PC-3 (cell line): ENCODE measurements around the gene RSRC1.

Experiments used
- CTCF ChIP-seq: fragments of 300-600 bp; sonication (generic); conservative IDR thresholded peaks from 2 replicates; pipeline ENCODE4 v1.5.1; 2017; ENCODE audit warnings: antibody characterized with exemption, low read depth, mild to moderate bottlenecking, low read length
- EZH2 ChIP-seq: fragments of 300-600 bp; sonication (generic); IDR thresholded peaks from one replicate; pipeline ENCODE4 v1.6.1; 2017; ENCODE audit warnings: antibody characterized with exemption, mild to moderate bottlenecking, low read length; ENCODE audit not compliant: unreplicated experiment
- EZH2phosphoT487 ChIP-seq: fragments of 300-600 bp; sonication (generic); IDR thresholded peaks from 2 replicates; pipeline ENCODE4 v1.6.1; 2018; ENCODE audit warnings: mild to moderate bottlenecking, antibody characterized with exemption, low read length, borderline replicate concordance

DNA sequence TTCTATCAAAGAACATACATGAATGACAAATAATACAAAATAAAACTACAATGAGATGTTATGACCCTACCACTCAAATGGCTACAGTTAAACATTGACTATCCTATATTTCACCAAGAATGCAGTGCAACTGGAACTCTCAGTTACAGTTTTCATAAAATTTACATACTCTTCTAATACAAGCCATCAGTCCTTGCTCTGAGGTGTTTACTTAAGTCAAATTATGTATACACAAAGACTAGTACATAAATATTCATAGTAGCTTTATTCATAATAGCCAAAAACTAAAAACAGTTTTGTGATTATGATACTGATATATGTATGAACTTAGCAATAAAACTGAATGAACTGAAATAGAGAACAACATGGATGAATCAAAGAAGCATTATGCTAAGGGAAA lies 480.3 kb downstream of the RSRC1 start:
- TF ChIP-seq CTCF: no peak
- TF ChIP-seq EZH2: no peak
- TF ChIP-seq EZH2phosphoT487: no peak
